ENCODE results near the gene NCBP2L.

The NCBP2L gene

DNA sequence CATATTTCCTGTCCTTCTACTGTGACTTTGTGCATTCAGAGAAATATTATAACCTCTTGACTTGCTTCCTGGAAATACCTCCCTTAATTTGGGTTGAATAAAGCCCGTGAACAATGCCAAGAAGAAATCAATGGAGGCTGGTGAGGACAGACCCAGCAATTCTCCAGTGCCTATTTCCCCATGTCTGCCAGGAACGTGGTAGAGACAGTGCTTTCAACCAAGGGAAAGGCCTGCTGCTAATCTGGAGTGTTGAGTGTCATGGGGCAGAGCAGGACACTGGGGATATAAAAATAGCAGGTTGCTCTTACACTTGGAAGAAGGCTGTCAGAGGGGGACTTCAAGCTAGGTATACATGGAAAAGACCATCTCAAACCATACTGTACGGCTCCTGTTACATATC lies 21.8 kb upstream of the NCBP2L start:
- TF ChIP-seq SP1 (IDR thresholded peaks at IDR 0.05) (no peak), ZNF384 (IDR thresholded peaks at IDR 0.05) (no peak), HDGF (IDR thresholded peaks at IDR 0.05; ENCODE audit: borderline replicate concordance) (no peak), CTBP1 (IDR thresholded peaks at IDR 0.05; ENCODE audit: borderline replicate concordance) (no peak), ELF4 (IDR thresholded peaks at IDR 0.05) (no peak), FOXA1 (IDR thresholded peaks at IDR 0.05) (no peak), ARNT (IDR thresholded peaks at IDR 0.05) (no peak), SUZ12 (IDR thresholded peaks at IDR 0.05) (no peak), TARDBP (IDR thresholded peaks at IDR 0.05) (no peak), LEF1 (IDR thresholded peaks at IDR 0.05; ENCODE audit: borderline replicate concordance) (no peak), FOXK2 (IDR thresholded peaks at IDR 0.05) (no peak), NFRKB (IDR thresholded peaks at IDR 0.05) (no peak), L3MBTL2 (conservative IDR thresholded peaks at IDR 0.05) (no peak), BHLHE40 (IDR thresholded peaks at IDR 0.05; ENCODE audit: borderline replicate concordance) (no peak), FOXM1 (IDR thresholded peaks at IDR 0.05; ENCODE audit: borderline replicate concordance) (no peak)
- TF ChIP-seq, protein P1, sequence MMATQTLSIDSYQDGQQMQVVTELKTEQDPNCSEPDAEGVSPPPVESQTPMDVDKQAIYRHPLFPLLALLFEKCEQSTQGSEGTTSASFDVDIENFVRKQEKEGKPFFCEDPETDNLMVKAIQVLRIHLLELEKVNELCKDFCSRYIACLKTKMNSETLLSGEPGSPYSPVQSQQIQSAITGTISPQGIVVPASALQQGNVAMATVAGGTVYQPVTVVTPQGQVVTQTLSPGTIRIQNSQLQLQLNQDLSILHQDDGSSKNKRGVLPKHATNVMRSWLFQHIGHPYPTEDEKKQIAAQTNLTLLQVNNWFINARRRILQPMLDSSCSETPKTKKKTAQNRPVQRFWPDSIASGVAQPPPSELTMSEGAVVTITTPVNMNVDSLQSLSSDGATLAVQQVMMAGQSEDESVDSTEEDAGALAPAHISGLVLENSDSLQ (IDR thresholded peaks at IDR 0.05), result no peak
- DNase-seq (ENCODE audit: extremely low spot score), result no peak
- ChIA-PET CTCF (interaction anchor here (0.7 to 0.9 kb wide), 2 partner anchors 11 to 12 kb away, joined by 3 read pairs; no protein-coding TSS in a partner anchor), POLR2A (interaction anchor here (0.9 kb wide), 1 partner anchor 20 kb away, joined by 4 read pairs; the partner anchor contains the start of gene TSC22D3)

DNA sequence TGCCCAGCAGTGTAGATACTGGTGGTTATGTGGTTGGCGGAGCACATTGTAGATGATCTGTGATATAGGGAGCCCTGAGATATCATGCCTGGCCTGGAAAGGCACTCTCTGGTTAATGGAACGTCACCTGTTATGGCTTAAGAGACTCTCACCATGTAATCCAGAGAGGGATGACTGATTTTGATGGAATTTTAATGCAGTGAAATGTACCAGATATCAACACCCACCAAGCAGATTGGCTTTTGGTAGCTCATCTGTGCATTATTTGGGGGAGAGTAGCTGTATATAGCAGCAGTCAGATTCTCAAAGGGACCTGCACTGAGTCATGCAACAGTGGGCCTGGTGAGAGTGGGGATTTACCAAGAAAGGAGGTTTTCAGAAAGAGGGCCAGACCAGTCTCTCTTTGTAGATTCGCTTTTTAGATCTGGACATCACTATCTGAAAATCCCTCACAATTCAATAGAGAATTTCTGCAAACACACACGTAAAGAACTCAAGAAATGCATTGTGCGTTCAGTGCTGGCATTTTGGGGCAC lies 19.2 kb upstream of the NCBP2L start:
- POLR2A ChIA-PET, result interaction anchor here (1.3 to 1.4 kb wide), 2 partner anchors 17 to 29 kb away, joined by 3 to 4 read pairs; partner anchors contain the start of gene TSC22D3
- CTCF ChIA-PET, result interaction anchor here (0.6 kb wide), 1 partner anchor 23 kb away, joined by 3 read pairs; no protein-coding TSS in a partner anchor
- TF ChIP-seq LEF1 (IDR thresholded peaks at IDR 0.05; ENCODE audit: borderline replicate concordance), result no peak
- no peak for TF ChIP-seq BHLHE40 (IDR thresholded peaks at IDR 0.05; ENCODE audit: borderline replicate concordance)
- TF ChIP-seq L3MBTL2 (conservative IDR thresholded peaks at IDR 0.05), result no peak
- no peak for TF ChIP-seq ARNT (IDR thresholded peaks at IDR 0.05)
- no peak for TF ChIP-seq ZNF384 (IDR thresholded peaks at IDR 0.05)
- no peak for TF ChIP-seq HDGF (IDR thresholded peaks at IDR 0.05; ENCODE audit: borderline replicate concordance)
- no peak for TF ChIP-seq ELF4 (IDR thresholded peaks at IDR 0.05)
- no peak for TF ChIP-seq NFRKB (IDR thresholded peaks at IDR 0.05)
- TF ChIP-seq SUZ12 (IDR thresholded peaks at IDR 0.05), result no peak
- TF ChIP-seq SP1 (IDR thresholded peaks at IDR 0.05), result no peak
- no peak for TF ChIP-seq TARDBP (IDR thresholded peaks at IDR 0.05)
- TF ChIP-seq, protein P1 (IDR thresholded peaks at IDR 0.05), result no peak
- TF ChIP-seq CTBP1 (IDR thresholded peaks at IDR 0.05; ENCODE audit: borderline replicate concordance), result no peak
- TF ChIP-seq FOXA1 (IDR thresholded peaks at IDR 0.05), result no peak
- no peak for DNase-seq (ENCODE audit: extremely low spot score)

DNA sequence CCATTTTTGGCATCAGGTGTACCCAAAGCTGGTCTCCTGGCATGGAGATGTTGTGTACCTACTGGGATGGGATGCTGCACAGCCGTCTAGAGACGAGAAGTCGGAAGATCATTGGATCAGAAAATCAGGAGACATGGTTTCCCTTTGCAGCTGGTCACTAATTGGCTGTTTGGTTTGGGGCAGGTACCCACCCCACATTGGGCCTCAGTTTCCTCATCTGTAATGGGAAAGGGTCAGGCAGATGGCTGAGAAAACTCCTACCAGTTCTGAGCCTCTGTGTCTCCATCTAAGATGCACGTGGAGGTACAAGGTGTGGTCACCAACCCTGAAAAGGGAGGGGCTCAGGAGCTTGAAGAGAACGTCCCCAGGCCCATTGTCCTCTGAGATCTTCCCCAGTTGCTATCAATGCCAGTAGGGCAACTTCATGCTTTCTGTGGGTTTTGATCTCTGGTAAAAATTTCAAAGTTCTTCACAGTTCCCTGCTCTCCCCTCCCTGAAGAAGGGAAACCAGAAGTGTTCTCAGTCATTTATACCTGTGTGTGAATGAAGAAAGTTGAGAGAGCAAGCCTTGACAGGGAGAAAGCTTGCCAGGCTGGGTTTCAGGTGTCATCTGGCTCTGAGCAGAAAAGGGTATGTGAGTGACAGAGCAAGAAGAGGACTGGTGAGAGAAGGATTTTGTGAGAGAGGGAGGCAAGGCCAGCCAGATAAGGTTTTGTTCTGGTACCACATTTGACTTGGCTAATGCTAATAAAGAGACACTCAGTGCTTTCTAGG lies 17.0 kb upstream of the NCBP2L start:
- POLR2A ChIA-PET, result interaction anchor here (0.9 to 1.4 kb wide), 4 partner anchors 10 to 44 kb away, joined by 3 to 5 read pairs (median 4); partner anchors contain the start of gene TSC22D3
- TF ChIP-seq SP1 (IDR thresholded peaks at IDR 0.05), result no peak
- TF ChIP-seq FOXA1 (IDR thresholded peaks at IDR 0.05), result no peak
- TF ChIP-seq FOXK2 (IDR thresholded peaks at IDR 0.05), result no peak
- TF ChIP-seq L3MBTL2 (conservative IDR thresholded peaks at IDR 0.05), result no peak
- no peak for TF ChIP-seq LEF1 (IDR thresholded peaks at IDR 0.05; ENCODE audit: borderline replicate concordance)
- no peak for TF ChIP-seq FOXM1 (IDR thresholded peaks at IDR 0.05; ENCODE audit: borderline replicate concordance)
- no peak for TF ChIP-seq BHLHE40 (IDR thresholded peaks at IDR 0.05; ENCODE audit: borderline replicate concordance)
- TF ChIP-seq, protein P1 (IDR thresholded peaks at IDR 0.05), result no peak
- no peak for TF ChIP-seq SUZ12 (IDR thresholded peaks at IDR 0.05)
- no peak for TF ChIP-seq ARNT (IDR thresholded peaks at IDR 0.05)
- TF ChIP-seq CTBP1 (IDR thresholded peaks at IDR 0.05; ENCODE audit: borderline replicate concordance), result no peak
- TF ChIP-seq NFRKB (IDR thresholded peaks at IDR 0.05), result no peak
- no peak for TF ChIP-seq HDGF (IDR thresholded peaks at IDR 0.05; ENCODE audit: borderline replicate concordance)
- TF ChIP-seq TARDBP (IDR thresholded peaks at IDR 0.05), result no peak
- TF ChIP-seq ELF4 (IDR thresholded peaks at IDR 0.05), result no peak
- no peak for TF ChIP-seq ZNF384 (IDR thresholded peaks at IDR 0.05)
- CTCF ChIA-PET, result interaction anchor here (0.9 to 1.4 kb wide), 3 partner anchors 15 to 106 kb away, joined by 3 to 6 read pairs (median 3); partner anchors contain the start of gene TSC22D3
- DNase-seq (ENCODE audit: extremely low spot score), result no peak

DNA sequence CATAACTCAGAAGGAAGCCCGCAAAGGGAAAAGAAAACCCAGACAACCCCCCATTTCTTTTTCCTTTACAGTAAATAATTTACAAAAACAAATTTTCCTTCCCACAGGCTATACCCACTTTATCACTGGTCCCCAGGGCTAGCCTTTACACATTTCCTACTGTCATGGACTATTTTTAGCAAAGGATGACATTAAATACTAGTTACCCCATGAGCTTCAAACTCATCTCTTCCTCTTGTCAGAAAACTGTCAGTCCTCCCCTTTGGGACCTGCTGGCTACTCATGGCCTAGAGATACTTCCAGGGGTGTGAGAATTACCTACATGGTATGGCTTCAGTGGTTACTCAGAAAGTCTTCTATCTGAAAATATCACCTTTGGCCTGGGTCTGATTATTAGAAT lies 13.9 kb upstream of the NCBP2L start:
- ChIA-PET POLR2A (interaction anchor here (1.0 to 1.2 kb wide), 2 partner anchors 42 to 48 kb away, joined by 3 read pairs; no protein-coding TSS in a partner anchor), CTCF (interaction anchor here (0.7 to 1.4 kb wide), 2 partner anchors 104 to 302 kb away, joined by 3 to 5 read pairs; no protein-coding TSS in a partner anchor)

More for the DNA sequence above, 13.9 kb upstream of the NCBP2L start:
- DNase-seq (ENCODE audit: extremely low spot score), result no peak
- no peak for TF ChIP-seq FOXK2 (IDR thresholded peaks at IDR 0.05)
- no peak for TF ChIP-seq CTBP1 (IDR thresholded peaks at IDR 0.05; ENCODE audit: borderline replicate concordance)
- no peak for TF ChIP-seq FOXA1 (IDR thresholded peaks at IDR 0.05)
- no peak for TF ChIP-seq SP1 (IDR thresholded peaks at IDR 0.05)
- TF ChIP-seq BHLHE40 (IDR thresholded peaks at IDR 0.05; ENCODE audit: borderline replicate concordance), result no peak
- TF ChIP-seq L3MBTL2 (conservative IDR thresholded peaks at IDR 0.05), result no peak
- TF ChIP-seq, protein P1 (IDR thresholded peaks at IDR 0.05), result no peak
- TF ChIP-seq TARDBP (IDR thresholded peaks at IDR 0.05), result no peak
- no peak for TF ChIP-seq FOXM1 (IDR thresholded peaks at IDR 0.05; ENCODE audit: borderline replicate concordance)
- no peak for TF ChIP-seq LEF1 (IDR thresholded peaks at IDR 0.05; ENCODE audit: borderline replicate concordance)
- no peak for TF ChIP-seq ARNT (IDR thresholded peaks at IDR 0.05)
- no peak for TF ChIP-seq SUZ12 (IDR thresholded peaks at IDR 0.05)
- TF ChIP-seq ZNF384 (IDR thresholded peaks at IDR 0.05), result no peak
- TF ChIP-seq ELF4 (IDR thresholded peaks at IDR 0.05), result no peak
- no peak for TF ChIP-seq NFRKB (IDR thresholded peaks at IDR 0.05)
- TF ChIP-seq HDGF (IDR thresholded peaks at IDR 0.05; ENCODE audit: borderline replicate concordance), result no peak
